Posterior cingulate gyrus (tissue), 11 donors: Measurements from ENCODE around the gene HK1.

ENCODE experiments used
- DNase-seq, 10 donors: peaks; one replicate each; pipeline versions ENCODE4 v3.0.0 to v3.0.0-alpha.2; 2020 to 2021; ENCODE audit warnings: mixed read lengths in 3 of 10
- intact Hi-C: fragments of 100-400 bp; cut with DNase I; formaldehyde crosslinking; loops from one replicate; pipeline ENCODE4 v1.15.1; 2023

HK1 gene

DNA sequence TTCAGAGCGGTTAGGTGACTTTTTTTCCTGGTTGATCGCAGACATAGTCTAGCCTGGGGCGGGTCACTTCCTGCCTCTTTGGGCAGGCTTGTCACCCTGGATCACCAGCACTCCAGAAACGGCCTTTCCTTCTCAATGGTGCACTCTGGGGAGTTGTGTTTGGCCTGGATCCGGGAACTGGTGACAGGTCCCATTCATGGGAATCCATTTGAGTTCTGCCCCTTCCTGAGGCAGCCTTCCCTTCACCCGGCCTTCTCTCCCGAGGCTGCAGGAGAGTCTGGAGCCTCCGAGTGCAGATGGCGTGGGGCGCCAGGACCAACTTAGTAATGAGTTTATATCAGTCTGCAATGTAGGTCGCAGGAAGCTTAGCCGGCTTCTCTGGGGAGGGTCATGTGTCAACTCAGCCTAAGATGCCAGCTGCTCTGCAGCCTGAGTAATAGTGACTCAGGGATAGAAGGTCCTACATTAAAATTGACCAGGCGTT is 84.2 kb downstream of the HK1 start:
- DNase-seq, result peak in 2 of 10 donors; percentile 77 to 78
- intact Hi-C loops, result no loop called here

DNA sequence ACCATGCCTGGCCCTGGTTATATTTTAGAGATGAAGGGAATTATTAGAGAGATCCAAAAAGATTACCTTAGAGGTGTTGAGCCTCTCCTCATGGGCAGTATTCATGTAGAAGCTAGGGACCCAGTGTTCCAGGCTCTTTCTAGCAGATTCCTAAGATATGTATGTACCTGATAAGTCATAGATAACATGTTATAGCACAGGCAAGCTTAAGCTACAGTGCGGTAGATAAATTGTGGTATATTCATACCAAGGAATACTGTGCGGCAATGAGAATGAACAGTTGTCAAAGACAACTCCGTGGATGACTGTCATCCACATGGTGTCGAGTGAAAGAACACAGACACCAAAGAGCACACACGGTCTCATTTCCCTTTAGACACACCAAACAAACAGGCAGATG is 85.4 kb downstream of the HK1 start:
- intact Hi-C loops, result no loop called here
- no peak for DNase-seq

DNA sequence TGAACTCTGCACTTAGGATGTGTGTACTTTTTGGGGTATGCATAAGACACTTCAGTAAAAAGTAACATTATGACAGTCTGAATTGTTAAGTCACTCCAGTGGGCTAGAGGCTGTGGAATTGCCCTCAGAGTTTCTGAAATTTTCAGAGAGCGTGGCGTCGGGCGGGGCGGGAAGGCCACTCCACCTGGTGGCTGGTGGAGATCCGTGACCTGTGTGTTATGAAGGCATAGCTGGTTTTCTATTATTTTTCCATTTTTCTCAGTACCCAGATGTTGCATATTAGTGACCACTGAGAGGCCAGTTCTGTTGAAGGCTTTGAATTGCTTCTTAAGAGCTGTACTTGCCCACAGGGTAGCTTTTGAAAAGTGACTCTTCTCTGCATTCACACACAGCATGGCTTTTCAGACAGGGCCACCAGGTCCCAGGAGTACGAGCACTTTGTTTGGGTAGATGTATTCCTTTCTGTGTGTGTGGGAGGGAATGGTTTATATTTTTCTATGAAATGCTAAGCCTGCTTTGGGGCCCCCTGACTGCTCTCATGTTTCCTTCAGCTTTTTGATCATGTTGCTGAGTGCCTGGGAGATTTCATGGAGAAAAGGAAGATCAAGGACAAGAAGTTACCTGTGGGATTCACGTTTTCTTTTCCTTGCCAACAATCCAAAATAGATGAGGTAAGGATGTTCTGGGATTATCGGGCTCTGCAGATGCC is 86.1 kb downstream of the HK1 start:
- DNase-seq, result no peak
- intact Hi-C loops, result no loop called here

DNA sequence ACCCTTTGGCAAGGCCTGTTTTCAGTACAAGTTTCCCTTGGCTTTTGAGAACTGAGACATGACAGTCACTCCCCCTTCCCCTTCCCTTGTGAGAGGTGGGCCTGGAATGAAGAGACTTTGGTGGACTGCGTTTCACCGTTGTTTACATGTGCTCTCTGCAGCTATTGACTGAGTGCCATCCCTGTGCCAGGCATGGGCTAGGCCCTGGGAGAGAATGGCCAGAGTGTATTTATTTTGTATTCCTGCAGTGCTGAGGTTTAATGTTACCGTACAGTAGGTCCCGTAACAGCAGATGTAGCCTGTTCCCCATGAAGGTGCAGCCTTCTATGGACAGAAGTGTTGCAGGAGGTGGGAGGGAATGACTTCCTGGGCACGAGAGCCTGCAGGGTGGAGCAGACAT is 88.4 kb downstream of the HK1 start:
- no peak for DNase-seq
- intact Hi-C loops, result no loop called here

DNA sequence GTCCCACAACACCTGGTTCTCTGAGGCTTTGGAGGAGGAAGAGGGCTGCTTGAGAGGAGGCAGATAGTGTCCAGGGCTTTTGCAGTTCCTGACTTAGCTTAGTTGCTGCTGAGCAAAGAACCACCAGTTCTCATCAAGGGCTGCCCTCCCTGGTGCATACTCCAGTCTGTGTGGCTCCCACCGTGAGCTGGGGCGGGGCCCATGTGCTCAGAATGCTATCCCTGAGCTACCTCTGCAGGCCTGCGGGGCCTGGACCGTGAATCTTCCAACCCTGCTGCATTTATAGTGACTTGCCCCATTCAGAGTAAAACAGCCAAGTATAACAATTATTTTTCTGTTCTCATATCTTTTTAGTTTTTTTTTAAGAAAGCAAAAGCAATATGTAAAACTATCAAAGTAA is 89.2 kb downstream of the HK1 start:
- no peak for DNase-seq
- intact Hi-C loops, result no loop called here

DNA sequence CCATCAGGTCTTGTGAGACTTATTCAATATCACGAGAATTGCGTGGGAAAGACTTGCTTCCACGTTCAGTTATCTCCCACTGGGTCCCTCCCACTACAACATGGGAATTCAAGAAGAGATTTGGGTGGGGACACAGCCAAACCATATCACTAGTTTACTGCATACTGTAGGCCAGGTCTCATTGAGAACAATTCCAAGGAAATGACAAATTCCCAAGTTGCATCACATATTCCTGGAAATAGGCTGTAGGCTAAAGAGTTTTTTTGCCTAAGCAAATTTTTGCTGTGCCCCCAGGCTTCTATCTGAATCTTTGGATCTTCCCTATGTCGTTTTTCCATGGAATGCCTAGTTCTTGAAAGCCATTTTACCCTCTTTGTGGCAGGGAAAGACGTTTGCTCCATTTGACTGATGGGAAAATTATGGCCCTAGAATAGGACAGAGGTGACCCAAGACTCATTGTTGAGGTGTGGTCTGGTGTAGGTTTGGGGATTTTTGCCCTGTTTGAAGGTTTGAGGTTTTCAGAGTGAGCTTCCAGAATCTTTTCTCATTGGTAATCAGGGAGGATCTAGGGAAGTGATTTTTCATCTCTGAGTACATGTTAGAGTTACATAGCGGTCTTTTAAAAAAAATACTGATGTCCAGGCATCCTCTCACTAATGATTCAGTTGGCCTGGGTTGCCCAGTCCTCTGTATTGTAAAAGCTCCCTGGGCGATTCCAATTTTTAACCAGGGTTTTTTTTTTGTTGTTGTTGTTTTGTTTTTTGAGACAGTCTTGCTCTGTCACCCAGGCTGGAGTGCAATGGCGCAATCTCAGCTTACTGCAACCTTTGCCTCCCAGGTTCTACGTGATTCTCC is 94.1 kb downstream of the HK1 start:
- intact Hi-C loops, result no loop called here

DNA sequence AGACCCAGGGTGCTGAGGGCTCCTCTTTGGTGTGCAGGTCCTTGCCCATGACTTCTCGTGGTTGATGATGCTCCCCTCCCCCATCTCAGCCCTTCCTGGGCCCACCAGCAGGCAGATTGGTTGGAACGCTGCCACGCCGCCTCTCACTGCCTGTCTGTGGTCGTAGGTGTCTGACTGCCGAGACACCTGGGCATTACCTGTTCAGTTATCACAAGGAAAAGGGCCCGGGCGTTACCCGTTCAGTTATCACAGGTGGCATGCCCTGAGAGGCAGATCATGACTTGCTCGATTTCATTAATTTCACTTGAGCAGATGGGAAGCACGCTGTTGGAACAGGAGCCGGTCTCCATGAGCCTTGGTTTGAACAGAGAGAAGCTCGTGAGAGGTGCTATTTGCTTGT is 95.9 kb downstream of the HK1 start:
- DNase-seq, result peak in 2 of 10 donors; percentile 63 to 85
- intact Hi-C loops, result no loop called here

More for the DNA sequence above, 94.1 kb downstream of the HK1 start:
- no peak for DNase-seq

DNA sequence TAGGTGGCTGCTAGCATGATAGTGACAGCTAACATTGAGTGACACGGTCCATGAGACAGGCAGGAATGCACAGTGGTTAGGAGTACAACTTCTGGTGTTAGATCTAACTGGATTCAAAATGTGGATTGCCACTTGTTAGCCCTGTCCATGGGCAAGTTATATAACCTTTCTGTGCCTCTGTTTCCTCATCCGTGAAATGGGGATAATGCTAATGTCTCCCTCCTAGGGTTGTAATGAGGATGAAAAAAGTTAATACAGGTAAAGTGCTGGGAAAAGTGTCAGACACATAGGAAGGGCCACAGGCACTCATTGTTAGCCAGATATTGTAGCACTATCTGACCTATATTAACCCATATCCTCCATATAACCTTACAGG is 96.6 kb downstream of the HK1 start:
- no peak for DNase-seq
- intact Hi-C loops, result loop anchor here (5.0 kb wide), 1 partner anchor 48 kb away; no protein-coding TSS in a partner anchor

DNA sequence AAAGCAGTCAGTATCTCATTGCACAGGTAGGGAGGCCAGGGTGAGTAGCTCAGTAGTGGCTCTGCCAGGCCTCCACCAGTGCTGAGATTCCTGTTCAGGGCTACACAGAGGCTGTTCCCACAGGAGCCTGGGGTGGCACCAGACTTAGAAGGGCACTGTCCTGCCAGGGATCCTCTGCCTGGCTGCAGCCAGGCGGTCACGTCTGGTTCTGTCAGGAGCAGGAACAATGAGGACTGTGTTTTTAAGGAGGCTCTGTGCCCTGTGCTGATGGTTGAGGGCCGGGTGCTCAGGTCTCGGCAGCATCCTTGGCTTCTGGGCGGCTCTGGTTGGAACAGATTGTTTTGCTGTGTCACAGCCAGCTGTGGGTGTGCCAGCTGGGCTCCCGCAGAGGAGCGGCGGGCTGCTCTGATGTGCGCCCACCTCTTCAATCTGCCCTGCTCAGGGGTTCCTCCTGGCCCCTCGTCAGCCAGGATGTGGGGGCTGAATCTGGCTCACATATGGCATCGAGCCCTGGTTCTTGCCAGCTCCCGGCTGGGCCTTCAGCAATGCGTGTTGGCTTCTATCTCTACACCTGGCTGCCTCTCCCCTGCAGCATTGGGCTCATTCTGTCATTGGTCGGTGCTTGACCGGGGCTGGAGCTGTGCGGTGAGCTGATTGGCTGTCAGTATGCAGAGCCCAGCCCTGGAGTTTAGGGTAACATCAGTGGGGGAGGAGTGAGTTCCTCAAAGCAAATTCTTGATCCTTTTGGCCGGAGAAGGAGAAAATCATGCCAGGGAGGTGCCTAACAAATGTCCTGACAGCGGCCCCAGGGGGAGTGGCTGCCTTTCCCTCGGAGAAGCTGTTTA is 97.2 kb downstream of the HK1 start:
- peak in 9 of 10 donors; percentile 26 to 96 (median 80) for DNase-seq
- intact Hi-C loops, result loop anchor here (5.0 kb wide), 1 partner anchor 48 kb away; no protein-coding TSS in a partner anchor

DNA sequence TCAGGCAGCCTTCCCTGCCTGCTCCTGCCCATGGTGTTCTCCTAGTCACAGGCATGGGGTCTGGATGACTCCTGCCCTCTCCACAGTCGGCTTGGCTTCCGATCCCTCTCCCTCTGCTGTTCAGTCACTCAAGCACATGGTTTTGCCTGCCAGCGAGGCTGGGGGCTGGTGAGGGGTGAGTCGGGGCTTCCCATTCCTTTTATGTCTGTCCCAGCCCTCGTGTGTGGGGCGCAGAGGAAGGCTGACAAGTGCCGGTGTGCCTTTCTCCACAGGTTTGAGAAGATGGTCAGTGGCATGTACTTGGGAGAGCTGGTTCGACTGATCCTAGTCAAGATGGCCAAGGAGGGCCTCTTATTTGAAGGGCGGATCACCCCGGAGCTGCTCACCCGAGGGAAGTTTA is 98.4 kb downstream of the HK1 start:
- peak in 1 of 10 donors; percentile 70 for DNase-seq
- intact Hi-C loops, result loop anchor here (5.0 kb wide), 1 partner anchor 49 kb away; no protein-coding TSS in a partner anchor

DNA sequence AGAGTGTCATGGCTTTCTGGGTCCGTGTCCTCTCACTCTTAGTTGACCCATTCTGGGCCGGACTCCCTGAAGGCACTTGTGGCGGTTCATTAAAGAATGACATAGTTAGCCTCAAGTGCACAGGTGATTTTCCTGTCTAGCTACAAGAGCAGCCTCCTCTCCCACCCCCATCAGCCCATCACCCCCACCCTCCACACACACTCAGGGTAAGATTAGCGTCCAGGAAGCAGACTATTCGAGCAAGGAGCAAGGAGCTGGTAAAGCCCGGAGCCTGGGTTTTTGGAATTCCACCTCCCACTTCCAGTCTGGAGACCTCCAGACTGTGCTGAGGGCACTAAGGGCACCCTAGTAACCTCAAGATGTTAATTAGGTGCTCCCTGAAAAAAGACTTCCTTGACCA is 98.9 kb downstream of the HK1 start:
- intact Hi-C loops, result loop anchor here (5.0 kb wide), 1 partner anchor 50 kb away; no protein-coding TSS in a partner anchor
- DNase-seq, result no peak

DNA sequence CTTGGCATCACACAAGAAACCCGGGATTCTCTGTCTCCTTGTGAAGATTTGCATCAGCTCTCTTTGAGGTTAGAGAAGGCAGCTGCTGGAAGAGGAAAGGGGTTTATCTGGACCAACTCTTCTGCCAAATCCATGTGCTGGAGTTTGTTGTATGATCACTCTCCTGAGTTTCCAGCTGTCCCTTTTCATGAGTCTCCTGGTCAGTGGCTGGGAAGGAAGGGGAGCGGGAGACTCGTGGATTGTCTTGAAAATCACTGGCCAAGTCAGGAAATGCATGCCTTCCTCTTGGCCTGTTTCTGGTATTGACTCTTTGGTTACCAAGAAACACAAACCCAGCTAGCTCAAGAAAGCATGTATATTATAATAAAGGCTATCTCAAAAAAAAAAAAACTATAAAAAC is 99.6 kb downstream of the HK1 start:
- DNase-seq, result no peak
- intact Hi-C loops, result loop anchor here (5.0 kb wide), 1 partner anchor 51 kb away; no protein-coding TSS in a partner anchor

DNA sequence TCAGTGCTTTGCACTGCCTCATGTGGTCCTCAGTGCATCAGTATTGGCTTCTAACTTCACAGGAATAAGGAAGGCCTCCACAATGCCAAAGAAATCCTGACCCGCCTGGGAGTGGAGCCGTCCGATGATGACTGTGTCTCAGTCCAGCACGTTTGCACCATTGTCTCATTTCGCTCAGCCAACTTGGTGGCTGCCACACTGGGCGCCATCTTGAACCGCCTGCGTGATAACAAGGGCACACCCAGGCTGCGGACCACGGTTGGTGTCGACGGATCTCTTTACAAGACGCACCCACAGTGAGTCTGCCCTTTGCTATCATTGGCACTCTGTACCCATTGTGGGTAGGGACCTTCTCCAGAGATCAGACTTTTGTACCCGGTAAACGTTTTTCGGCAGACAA is 101.5 kb downstream of the HK1 start:
- DNase-seq, result peak in 1 of 10 donors; percentile 68
- intact Hi-C loops, result loop anchor here (5.0 kb wide), 1 partner anchor 52 kb away; no protein-coding TSS in a partner anchor

DNA sequence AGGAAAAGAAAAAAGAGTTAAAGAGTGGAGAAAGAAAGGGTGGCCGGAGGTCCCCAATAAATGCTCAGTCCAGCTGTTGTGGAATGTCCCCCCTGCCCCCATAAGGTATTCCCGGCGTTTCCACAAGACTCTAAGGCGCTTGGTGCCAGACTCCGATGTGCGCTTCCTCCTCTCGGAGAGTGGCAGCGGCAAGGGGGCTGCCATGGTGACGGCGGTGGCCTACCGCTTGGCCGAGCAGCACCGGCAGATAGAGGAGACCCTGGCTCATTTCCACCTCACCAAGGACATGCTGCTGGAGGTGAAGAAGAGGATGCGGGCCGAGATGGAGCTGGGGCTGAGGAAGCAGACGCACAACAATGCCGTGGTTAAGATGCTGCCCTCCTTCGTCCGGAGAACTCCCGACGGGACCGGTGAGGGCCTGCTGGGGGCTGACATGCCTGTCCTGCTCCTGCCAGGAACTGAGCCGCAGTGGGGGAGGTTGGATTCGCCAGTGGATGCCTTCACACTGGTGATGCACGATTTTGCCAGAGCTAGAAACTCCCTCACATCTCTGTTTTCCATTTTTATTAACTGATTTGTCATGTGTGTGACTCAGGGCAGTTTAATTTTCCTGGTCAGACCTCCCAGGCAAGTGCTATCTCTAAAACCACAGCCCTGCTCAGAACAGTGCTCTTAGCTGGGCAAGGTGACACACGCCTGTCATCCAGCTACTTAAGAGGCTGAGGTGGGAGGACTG is 104.3 kb downstream of the HK1 start:
- intact Hi-C loops, result no loop called here

DNA sequence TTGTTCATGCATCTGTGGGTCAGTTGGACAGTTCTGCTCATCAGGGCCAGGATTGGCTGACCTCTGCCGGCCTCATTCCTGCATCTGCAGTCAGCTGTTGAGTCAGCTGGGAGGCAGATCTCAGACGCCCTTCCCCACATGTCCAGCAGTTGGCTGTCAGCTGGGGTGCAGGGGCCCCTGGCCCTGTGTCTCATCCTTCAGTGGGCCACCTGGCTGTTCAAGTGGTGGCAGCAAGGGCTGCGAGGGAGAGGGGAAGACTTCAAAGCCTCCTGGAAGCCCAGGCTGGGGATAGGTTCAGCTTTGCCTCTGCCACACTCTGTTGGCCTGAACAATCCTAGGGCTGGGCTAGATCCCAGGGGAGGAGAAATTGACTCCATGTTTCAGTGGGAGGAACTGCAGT is 105.3 kb downstream of the HK1 start:
- intact Hi-C loops, result no loop called here
- DNase-seq, result no peak

More for the DNA sequence above, 104.3 kb downstream of the HK1 start:
- DNase-seq, result peak in 2 of 10 donors; percentile 81 to 86

DNA sequence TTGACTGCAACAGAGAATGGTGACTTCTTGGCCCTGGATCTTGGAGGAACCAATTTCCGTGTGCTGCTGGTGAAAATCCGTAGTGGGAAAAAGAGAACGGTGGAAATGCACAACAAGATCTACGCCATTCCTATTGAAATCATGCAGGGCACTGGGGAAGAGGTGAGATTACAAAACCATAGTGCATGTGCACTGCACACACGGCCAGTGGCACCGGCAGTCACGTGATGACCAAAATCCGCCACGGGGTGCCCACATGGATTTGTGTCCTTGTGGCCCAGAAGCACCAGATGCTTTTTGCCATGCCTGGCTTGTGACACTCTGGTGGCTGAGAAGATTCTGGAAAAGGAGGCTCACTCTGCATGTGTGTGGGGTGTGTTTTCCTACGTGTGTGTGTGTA is 106.0 kb downstream of the HK1 start:
- intact Hi-C loops, result no loop called here
- no peak for DNase-seq

DNA sequence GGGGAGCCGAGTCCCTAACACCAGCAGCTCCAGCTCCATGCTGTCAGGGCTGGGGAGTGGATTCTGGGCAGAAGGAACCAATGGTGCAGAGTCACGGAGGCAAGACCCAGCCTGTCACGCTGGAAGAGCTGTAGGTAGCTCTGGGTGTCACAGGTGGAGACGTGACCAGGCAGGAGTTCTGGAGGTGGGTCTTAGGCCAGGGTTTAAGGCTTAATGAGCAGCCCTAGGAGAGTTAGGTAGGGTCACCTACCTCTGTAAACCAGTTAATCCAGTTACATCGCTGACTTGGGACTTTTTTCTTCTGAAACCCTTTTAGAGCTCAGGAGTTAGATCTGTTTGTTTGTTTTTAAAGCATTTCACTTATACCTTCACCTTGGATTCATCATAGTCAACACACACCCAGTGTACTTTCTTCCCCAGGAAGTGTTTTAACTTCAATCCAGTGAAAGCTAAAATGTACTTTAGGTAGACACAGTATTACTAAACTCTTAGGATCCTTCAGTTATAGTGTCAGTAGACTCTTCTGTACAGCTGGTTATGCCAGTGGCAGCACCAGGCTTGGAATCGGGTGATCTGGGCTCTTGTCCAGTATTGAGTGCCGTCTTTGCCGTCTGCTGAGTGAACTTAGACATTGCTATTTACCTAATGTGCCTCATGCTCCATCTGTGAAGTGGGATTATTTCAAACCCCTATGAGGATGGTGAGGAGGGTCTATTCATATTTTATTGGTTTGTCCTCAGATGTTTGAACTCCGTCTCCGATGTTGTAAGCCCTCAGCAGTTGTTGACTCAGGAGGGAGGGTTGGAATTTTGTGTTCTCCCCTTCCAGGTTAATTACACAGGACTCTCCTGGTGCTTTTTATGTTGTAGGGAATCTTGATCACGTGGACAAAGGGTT is 107.4 kb downstream of the HK1 start:
- intact Hi-C loops, result no loop called here
- DNase-seq, result no peak

DNA sequence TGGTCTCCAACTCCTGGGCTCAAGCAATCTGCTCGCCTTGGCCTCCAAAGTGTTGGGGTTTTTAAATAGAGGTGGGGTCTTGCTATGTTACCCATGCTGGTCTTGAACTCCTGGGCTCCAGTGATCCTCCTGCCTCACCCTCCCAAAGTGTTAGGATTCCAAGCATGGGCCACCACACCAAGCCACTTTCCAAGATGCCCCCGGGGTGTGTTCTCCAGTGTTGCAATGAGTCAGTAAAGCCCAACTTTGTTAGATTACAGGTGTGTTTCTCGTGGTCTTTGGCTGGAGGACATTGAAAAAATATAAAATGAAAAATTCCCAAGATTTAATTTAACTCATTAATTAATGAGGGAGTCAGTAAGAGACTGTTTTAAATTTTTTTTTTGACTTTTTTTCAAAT is 109.2 kb downstream of the HK1 start:
- intact Hi-C loops, result no loop called here
- no peak for DNase-seq

DNA sequence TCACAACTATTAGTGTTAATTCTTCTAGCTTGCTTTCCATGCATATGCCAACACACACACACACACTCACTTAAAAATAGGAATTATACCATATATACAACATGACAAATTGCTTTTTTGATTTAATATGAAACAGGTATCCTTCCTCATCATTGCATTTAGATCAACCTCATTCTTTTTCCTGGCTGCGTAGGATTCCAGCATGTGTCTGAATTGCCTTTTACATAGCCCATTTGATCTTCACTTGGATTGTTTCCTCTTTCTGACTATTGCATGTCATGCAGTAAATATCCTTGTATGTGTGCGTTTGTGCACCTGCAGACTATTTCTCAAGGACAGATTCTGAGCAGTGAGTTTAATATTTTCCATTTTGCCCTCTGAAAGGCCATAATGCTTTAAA is 110.2 kb downstream of the HK1 start:
- DNase-seq, result no peak
- intact Hi-C loops, result no loop called here
